Testis (tissue), 2 donors: ENCODE data around the gene LYPD6B.

Experiments
- CTCF ChIP-seq, 3 experiments: fragments of 450-650 bp in 2 of 3; fragments of 200-600 bp in 1 of 3; sonication (generic) in 1 of 3; IDR thresholded peaks; one replicate each; pipeline ENCODE4 v1.5.1; 2016 to 2019; ENCODE audit warnings: antibody characterized with exemption in 3 of 3, mild to moderate bottlenecking in 2 of 3, moderate library complexity in 1 of 3
- POLR2A ChIP-seq: fragments of 450-650 bp; IDR thresholded peaks from one replicate; pipeline ENCODE4 v1.6.1; 2017; ENCODE audit warnings: antibody characterized with exemption, mild to moderate bottlenecking, moderate library complexity

GRCh38 chr2:149226790-149227189 is 188.3 kb downstream of the LYPD6B start:
- no peak for TF ChIP-seq POLR2A
- no peak for TF ChIP-seq CTCF (IDR thresholded peaks at IDR 0.05)
